ENCODE measurements around the gene ANO1. TPM values are rescaled to one million over a fixed set of nuclear protein-coding genes. Genes with fewer than 3 reads are reported as not detected.

The ANO1 gene
- total RNA-seq, 2 donors from 2014 or later = 7.3 to 23.1 TPM

GRCh38 chr11:70170596-70171210 is 92.6 kb downstream of the ANO1 start:
- WGBS, 2 donors = 72 to 76% methylated on average over 10 to 21 of the region's 22 CpGs
- intact Hi-C loops (cut with DNase I) = no loop called here

GRCh38 chr11:70173018-70173417 is 94.9 kb downstream of the ANO1 start:
- WGBS, 2 donors = 58 to 63% methylated on average over 2 to 4 of the region's 4 CpGs
- H3K9me3 ChIP-seq = no peaks in the 10 kb centered on the region
- H3K4me1 ChIP-seq = no peaks in the 10 kb centered on the region
- no peak for DNase-seq
- no peaks in the 10 kb centered on the region for H3K36me3 ChIP-seq (replicated peaks in 1 of 2; ENCODE audit: insufficient read depth in 1 of 2, low read depth in 2 of 2)
- no peaks in the 10 kb centered on the region for H3K27me3 ChIP-seq
- H3K4me3 ChIP-seq = no peak overlapping the region
- no peak overlapping the region for H3K27ac ChIP-seq
- TF ChIP-seq CTCF (IDR thresholded peaks at IDR 0.05) = no peak
- TF ChIP-seq POLR2A (IDR thresholded peaks at IDR 0.05) = no peak
- intact Hi-C loops (cut with DNase I) = no loop called here
- no peak for ATAC-seq

More at GRCh38 chr11:70170596-70171210, 92.6 kb downstream of the ANO1 start:
- no peaks in the 10 kb centered on the region for H3K9me3 ChIP-seq
- H3K4me1 ChIP-seq = no peaks in the 10 kb centered on the region
- ATAC-seq (no peak), DNase-seq (no peak)
- TF ChIP-seq CTCF (IDR thresholded peaks at IDR 0.05) = no peak
- TF ChIP-seq POLR2A (IDR thresholded peaks at IDR 0.05) = no peak
- H3K36me3 ChIP-seq (replicated peaks in 1 of 2; ENCODE audit: insufficient read depth in 1 of 2, low read depth in 2 of 2) = no peaks in the 10 kb centered on the region
- H3K27ac ChIP-seq = no peak overlapping the region
- H3K4me3 ChIP-seq = no peak overlapping the region
- no peaks in the 10 kb centered on the region for H3K27me3 ChIP-seq

GRCh38 chr11:70174547-70175235 is 96.6 kb downstream of the ANO1 start:
- ATAC-seq (no peak), DNase-seq (no peak)
- WGBS, 2 donors = 75 to 80% methylated on average over 17 of the region's 17 CpGs
- intact Hi-C loops (cut with DNase I) = no loop called here
- Histone ChIP-seq H3K27me3 (no peaks in the 10 kb centered on the region), H3K9me3 (no peaks in the 10 kb centered on the region), H3K36me3 (replicated peaks in 1 of 2; ENCODE audit: insufficient read depth in 1 of 2, low read depth in 2 of 2) (no peaks in the 10 kb centered on the region), H3K4me3 (no peak overlapping the region), H3K27ac (no peak overlapping the region), H3K4me1 (no peaks in the 10 kb centered on the region)
- no peak for TF ChIP-seq CTCF (IDR thresholded peaks at IDR 0.05)
- no peak for TF ChIP-seq POLR2A (IDR thresholded peaks at IDR 0.05)

- H3K27me3 ChIP-seq = no peaks in the 10 kb centered on the region
These were observed 97.2 kb downstream of the ANO1 start for GRCh38 chr11:70175236-70175698.

More at GRCh38 chr11:70175236-70175698, 97.2 kb downstream of the ANO1 start:
- Histone ChIP-seq H3K9me3 (no peaks in the 10 kb centered on the region), H3K27ac (no peak overlapping the region), H3K4me1 (no peaks in the 10 kb centered on the region), H3K4me3 (no peak overlapping the region), H3K36me3 (replicated peaks in 1 of 2; ENCODE audit: insufficient read depth in 1 of 2, low read depth in 2 of 2) (no peaks in the 10 kb centered on the region)
- 69 to 73% methylated on average over 8 to 15 of the region's 15 CpGs for WGBS, 2 donors
- no peak for ATAC-seq
- TF ChIP-seq POLR2A (IDR thresholded peaks at IDR 0.05) = no peak
- TF ChIP-seq CTCF (IDR thresholded peaks at IDR 0.05) = no peak
- DNase-seq = no peak
- intact Hi-C loops (cut with DNase I) = no loop called here
